Measurements from ENCODE around the gene NDUFB4.

The NDUFB4 gene

GRCh38 chr3:120563356-120564022 lies 32.6 kb upstream of the NDUFB4 start:
- TF ChIP-seq CTCF (IDR thresholded peaks at IDR 0.05; ENCODE audit: low read depth, low read length), result no peak
- Histone ChIP-seq H3K36me3 (no peaks in the 10 kb centered on the region), H3K4me3 (ENCODE audit: low read depth, low read length) (no peak overlapping the region), H3K4me1 (peaks cover 32% of the 10 kb centered on the region), H3K27me3 (no peaks in the 10 kb centered on the region), H3K9me3 (no peaks in the 10 kb centered on the region)
- no peak for DNase-seq

GRCh38 chr3:120566243-120566975 lies 29.7 kb upstream of the NDUFB4 start:
- H3K27me3 ChIP-seq, result no peaks in the 10 kb centered on the region
- H3K4me1 ChIP-seq, result peaks cover 25% of the 10 kb centered on the region
- no peaks in the 10 kb centered on the region for H3K36me3 ChIP-seq
- H3K9me3 ChIP-seq, result no peaks in the 10 kb centered on the region
- TF ChIP-seq CTCF (IDR thresholded peaks at IDR 0.05; ENCODE audit: low read depth, low read length), result no peak
- no peak overlapping the region for H3K4me3 ChIP-seq (ENCODE audit: low read depth, low read length)
- DNase-seq, result no peak

- peak; percentile 42 for DNase-seq
- Histone ChIP-seq H3K27me3 (no peaks in the 10 kb centered on the region), H3K4me3 (ENCODE audit: low read depth, low read length) (peak overlapping the region; percentile 49), H3K4me1 (peaks cover 21% of the 10 kb centered on the region), H3K9me3 (no peaks in the 10 kb centered on the region), H3K36me3 (no peaks in the 10 kb centered on the region)
- TF ChIP-seq CTCF (IDR thresholded peaks at IDR 0.05; ENCODE audit: low read depth, low read length), result peak; percentile 58
Observed at GRCh38 chr3:120567370-120568201, 28.6 kb upstream of the NDUFB4 start.

- peaks cover 21% of the 10 kb centered on the region for H3K4me1 ChIP-seq
- H3K4me3 ChIP-seq (ENCODE audit: low read depth, low read length), result no peak overlapping the region
- no peaks in the 10 kb centered on the region for H3K9me3 ChIP-seq
- no peaks in the 10 kb centered on the region for H3K27me3 ChIP-seq
- DNase-seq, result no peak
- no peak for TF ChIP-seq CTCF (IDR thresholded peaks at IDR 0.05; ENCODE audit: low read depth, low read length)
- H3K36me3 ChIP-seq, result no peaks in the 10 kb centered on the region
Observed at GRCh38 chr3:120568202-120568531, 28.0 kb upstream of the NDUFB4 start.

- Histone ChIP-seq H3K27me3 (no peaks in the 10 kb centered on the region), H3K4me3 (ENCODE audit: low read depth, low read length) (no peak overlapping the region), H3K36me3 (no peaks in the 10 kb centered on the region), H3K9me3 (no peaks in the 10 kb centered on the region), H3K4me1 (peaks cover 21% of the 10 kb centered on the region)
- TF ChIP-seq CTCF (IDR thresholded peaks at IDR 0.05; ENCODE audit: low read depth, low read length), result no peak
- DNase-seq, result no peak
Observed at GRCh38 chr3:120568598-120568997, 27.5 kb upstream of the NDUFB4 start.

Measured in BE2C (cell line).